Cardiac septum (tissue), 1 donor: ENCODE data around the gene MAVS. TPM values are rescaled to one million over a fixed set of nuclear protein-coding genes. Genes with fewer than 3 reads are reported as not detected.
"Not testable (repeated sequence)": the region's sequence is repeated elsewhere in the genome, so short reads cannot be mapped to it uniquely, and the experiment has no call there.

Source experiments
- DNase-seq: peaks from one replicate; pipeline ENCODE4 v3.0.0-alpha.2; 2020; ENCODE audit warnings: low spot score
- intact Hi-C: fragments of 100-400 bp; cut with DNase I; formaldehyde crosslinking; loops from one replicate; pipeline ENCODE4 v1.14.0; 2022
- total RNA-seq: library from RNA; stranded (reverse); fragmentation: NEBNext Ultra II Directional; extraction: Animal tissue kit (Norgen Biotek cat#: 25700); gene quantifications from one replicate; pipeline ENCODE4 v1.2.1, GENCODE V29; 2021
- donor health status: DM: no; HTN: no; CAD: no.

Gene MAVS
- total RNA-seq, 1 donor from 2014 or later: 39.5 TPM

GRCh38 chr20:3813848-3814581 lies 32.6 kb upstream of the MAVS start:
- intact Hi-C loops: no loop called here
- no peak for DNase-seq

- intact Hi-C loops: no loop called here
- no peak for DNase-seq
Measured at GRCh38 chr20:3814928-3815495, 31.6 kb upstream of the MAVS start.

DNA sequence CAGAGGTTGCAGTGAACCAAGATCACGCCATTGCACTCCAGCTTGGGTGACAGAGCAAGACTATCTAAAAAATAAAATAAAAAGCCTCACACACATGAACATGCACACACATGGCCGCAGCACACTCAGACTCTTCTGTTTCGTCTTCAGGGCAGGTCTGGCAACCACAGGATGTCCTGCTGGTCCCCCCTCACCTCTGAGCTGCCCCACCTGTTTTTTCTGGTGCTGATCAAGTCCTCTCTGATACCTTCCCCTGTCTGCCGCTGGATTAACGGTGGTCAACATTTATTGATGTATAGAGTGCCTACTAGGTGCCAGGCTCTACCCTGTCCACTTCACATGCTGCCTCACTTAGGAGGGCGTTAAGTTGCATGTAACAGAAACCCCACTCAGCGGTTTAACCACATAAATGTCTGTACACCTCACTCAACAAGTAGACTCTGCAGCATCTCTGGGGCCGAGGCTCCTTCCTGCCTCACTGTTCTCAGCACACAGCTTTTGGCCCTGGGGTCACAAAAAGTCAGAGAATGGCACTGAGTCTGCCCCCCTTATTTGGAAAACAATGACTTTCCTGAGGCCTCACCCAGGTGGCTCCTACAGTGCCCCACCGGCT lies 30.8 kb upstream of the MAVS start:
- DNase-seq: no peak
- intact Hi-C loops: no loop called here

DNA sequence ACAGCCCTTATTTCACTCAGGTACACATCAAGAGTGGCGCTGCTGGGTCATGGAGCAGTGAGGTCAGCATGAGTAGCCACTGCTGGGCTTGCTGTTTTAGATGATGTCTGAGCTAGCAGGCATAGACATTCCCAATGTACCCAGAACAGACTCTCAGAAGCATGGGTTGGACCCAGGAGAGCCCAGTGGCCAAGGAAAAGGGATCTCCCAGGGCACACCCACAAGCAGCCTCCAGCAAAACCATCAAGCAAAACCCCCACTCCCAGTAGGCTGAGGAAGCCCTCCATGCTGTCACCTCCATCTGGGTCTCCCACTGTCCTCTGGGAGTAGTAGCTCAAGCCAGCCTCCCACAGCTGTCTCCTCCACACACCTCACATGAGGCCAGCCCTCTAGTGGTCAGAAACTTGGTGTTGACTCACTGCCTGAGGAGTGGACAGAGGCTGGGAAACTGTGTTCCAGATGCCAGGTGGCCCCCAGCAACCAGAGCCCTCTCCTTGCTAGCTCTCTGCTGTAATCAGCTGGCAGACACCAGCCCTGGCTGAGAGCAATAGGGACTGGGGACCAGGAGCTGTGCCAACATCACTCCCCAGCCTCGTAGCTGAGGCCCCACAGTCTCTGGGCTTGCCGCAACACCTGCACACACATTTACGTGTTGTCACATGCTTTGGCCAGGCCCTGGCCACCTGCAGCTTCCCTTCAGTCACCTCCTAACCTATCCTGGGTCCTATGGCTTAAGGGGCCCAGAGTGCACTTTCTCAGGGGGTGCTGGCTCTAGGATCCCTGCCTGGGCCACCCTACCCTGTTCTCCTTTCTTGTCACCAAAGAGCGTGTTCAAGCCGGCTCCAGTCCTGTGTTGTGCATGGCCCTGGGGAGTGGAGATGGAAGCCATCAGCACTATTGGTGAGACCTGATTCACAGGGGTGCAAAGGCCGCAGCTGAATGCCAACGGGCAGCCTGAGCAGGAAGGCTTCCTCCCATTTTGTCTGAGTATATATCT lies 28.2 kb upstream of the MAVS start:
- no peak for DNase-seq
- intact Hi-C loops: loop anchor here (1.0 kb wide), 1 partner anchor 31 kb away; no protein-coding TSS in a partner anchor

GRCh38 chr20:3819411-3820047 lies 27.1 kb upstream of the MAVS start:
- no peak for DNase-seq
- intact Hi-C loops: no loop called here

DNA sequence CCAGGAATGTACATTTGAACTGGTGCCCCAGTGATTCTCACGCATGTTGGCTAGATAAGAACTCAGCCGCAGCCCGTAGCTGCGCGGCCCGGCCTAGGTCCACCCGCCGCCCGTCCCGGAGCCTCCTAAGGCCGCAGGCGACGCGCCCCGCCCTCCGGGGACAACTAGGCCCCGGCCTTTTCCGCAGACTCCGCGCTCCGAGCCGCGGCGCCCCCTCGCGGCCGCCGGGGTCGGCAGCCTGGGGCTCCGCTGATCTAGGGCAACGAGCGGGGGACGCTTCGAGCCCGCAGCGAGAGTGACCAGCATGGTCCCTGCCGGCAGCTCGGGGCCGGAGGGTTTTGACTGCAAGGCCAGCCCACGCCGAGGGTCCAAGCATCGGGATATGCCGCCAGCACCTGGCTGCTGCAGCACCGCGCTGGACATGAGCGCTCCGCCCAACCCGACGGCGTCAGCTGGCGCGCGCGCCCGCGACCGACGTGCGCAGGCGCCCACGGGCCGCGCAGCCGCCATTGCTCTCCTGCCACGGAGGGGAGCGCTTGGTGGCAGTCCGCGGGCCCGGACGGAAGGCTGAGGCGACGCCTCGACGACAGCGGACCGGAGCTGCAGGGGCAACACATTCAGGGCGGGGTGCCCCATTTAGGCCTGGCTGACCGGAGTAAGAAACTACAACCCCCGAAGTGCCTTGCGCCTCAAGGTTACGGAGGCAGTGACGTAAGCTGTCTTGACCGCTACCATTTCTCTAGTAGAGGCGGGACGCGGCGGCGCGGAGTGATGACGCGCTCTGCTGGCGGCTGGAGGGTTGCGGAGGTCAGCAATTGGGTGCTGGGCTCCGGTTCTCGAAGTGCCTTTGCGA lies 26.4 kb upstream of the MAVS start, which contains the start of gene AP5S1:
Gene AP5S1, plus strand, starts transcription at position 500 of the 853 bp plus-strand sequence. CDS start 1,571 bp downstream, outside the sequence.
- peak; percentile 99 for DNase-seq
- intact Hi-C loops: no loop called here

GRCh38 chr20:3820901-3821727 lies 25.5 kb upstream of the MAVS start:
- no peak for DNase-seq
- intact Hi-C loops: no loop called here

- intact Hi-C loops: no loop called here
- no peak for DNase-seq
Measured at GRCh38 chr20:3821996-3822395, 24.6 kb upstream of the MAVS start.

DNA sequence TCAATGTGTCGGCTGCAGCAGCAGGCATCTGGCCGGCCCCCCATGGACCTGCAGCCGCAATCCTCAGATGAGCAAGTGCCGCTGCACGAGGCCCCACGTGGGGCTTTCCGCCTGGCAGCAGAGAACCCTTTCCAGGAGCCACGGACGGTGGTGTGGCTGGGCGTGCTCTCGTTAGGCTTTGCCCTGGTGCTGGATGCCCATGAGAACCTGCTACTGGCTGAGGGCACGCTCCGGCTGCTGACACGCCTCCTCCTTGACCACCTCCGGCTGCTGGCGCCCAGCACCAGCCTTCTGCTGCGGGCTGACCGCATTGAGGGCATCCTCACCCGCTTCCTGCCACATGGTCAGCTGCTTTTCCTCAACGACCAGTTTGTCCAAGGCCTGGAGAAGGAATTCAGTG lies 22.8 kb upstream of the MAVS start:
- DNase-seq: no peak
- intact Hi-C loops: no loop called here

DNA sequence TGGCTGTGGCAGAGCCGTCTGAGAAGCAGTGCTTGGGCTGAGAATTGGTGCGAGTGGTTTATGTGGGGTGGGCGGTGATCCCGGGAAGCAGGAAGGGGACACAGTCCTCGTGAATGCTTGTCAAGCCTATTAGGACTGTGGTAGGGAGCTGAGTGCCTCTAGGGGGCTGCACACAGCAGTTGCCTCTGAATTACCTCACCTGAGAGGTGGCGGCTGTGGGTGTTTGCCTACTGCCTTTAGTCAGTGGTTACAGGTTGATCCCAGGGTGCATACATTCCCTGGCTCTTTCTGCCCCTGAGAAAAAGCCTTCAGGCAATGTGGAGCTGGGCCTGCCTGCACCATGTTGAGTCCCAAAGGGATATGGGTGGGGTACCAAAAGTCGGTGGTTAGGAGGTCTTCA lies 21.1 kb upstream of the MAVS start:
- intact Hi-C loops: no loop called here
- DNase-seq: no peak

DNA sequence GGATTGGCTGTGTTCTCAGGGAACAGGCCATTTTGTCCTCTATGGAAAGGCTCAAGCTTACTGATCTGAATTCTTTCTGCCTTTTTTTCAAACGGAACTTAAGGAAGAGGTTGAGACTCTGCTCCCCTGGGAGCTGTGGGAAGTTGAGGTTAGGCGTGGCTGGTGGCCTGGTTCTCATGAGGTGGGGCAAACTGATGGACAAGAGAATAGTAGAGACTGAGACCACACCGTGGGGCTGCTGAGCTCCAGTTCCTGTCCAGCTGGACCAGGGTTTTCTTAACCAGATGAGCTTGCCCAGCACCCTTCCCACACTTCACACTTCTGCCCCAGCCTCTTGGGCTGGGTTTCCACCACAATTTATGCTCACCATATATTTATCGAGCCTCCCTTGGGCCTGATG lies 20.2 kb upstream of the MAVS start:
- intact Hi-C loops: no loop called here
- DNase-seq: no peak

- intact Hi-C loops: no loop called here
- DNase-seq: no peak
Measured at GRCh38 chr20:3828798-3829197, 17.8 kb upstream of the MAVS start.

GRCh38 chr20:3829891-3830290 lies 16.7 kb upstream of the MAVS start:
- DNase-seq, intact Hi-C loops: not testable (repeated sequence)

- no peak for DNase-seq
- intact Hi-C loops: no loop called here
Measured at GRCh38 chr20:3836132-3836531, 10.5 kb upstream of the MAVS start.

- DNase-seq: no peak
- intact Hi-C loops: no loop called here
Measured at GRCh38 chr20:3839328-3839727, 7.3 kb upstream of the MAVS start.

- intact Hi-C loops: loop anchor here (10.0 kb wide), 1 partner anchor 165 kb away; no protein-coding TSS in a partner anchor
Measured at GRCh38 chr20:3840201-3840600, 6.4 kb upstream of the MAVS start.

DNA sequence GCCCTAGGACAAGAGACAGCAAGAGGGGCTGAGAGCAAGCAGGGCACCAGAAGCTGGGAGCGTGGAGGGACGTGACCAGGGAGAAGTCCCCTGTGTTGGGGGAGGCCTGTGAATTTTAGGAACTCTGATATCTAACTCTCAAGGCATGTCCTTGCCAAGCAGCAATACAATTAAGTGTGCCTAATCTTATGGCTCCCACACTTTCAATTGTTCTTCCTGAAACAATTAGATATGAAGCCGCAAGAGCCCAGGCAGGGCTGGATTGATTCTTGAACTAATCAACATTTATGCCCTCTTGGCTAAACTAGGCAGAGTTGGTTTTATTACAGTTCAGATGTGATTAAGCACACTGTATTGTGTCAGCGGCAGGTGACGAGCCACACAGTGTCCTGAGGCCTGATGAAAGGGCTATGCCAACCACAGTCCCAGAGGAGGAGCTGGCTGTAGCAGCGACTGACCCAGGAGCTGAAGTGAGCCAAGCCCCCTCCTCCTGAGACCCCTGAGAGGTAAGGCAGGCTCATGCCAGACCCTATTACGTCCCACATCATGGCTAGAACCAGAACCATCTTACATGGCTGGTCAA lies 4.2 kb upstream of the MAVS start:
- intact Hi-C loops: loop anchor here (10.0 kb wide), 1 partner anchor 168 kb away; no protein-coding TSS in a partner anchor
- DNase-seq: no peak

More at GRCh38 chr20:3840201-3840600, 6.4 kb upstream of the MAVS start:
- DNase-seq: not testable (repeated sequence)
